MV-4-11 (cell line): ENCODE results near the gene TAOK2.

ENCODE experiments used
- DNase-seq: peaks from one replicate; lab custom pipeline; 2025; lab: John Stamatoyannopoulos, UW

TAOK2 gene

GRCh38 chr16:29963021-29963743, 10.5 kb upstream of the TAOK2 start:
- no peak for DNase-seq

GRCh38 chr16:29968205-29968604, 5.5 kb upstream of the TAOK2 start:
- DNase-seq = no peak

GRCh38 chr16:29971304-29971703, 2.4 kb upstream of the TAOK2 start:
- DNase-seq = no peak

GRCh38 chr16:29972500-29972899, 1.2 kb upstream of the TAOK2 start:
- no peak for DNase-seq

GRCh38 chr16:29972992-29973383, 680 bp upstream of the TAOK2 start:
- no peak for DNase-seq

- DNase-seq = no peak
Observed at GRCh38 chr16:29974291-29975133, 844 bp downstream of the TAOK2 start.

GRCh38 chr16:29975134-29975538, 1.5 kb downstream of the TAOK2 start:
- DNase-seq = no peak

GRCh38 chr16:29975811-29976511, 2.3 kb downstream of the TAOK2 start:
- DNase-seq = no peak

GRCh38 chr16:29977063-29977825, 3.6 kb downstream of the TAOK2 start:
- DNase-seq = no peak

- no peak for DNase-seq
Observed at GRCh38 chr16:29978081-29978480, 4.4 kb downstream of the TAOK2 start.

- no peak for DNase-seq
Observed at GRCh38 chr16:29978564-29979270, 5.0 kb downstream of the TAOK2 start.

- no peak for DNase-seq
Observed at GRCh38 chr16:29982560-29983419, 9.1 kb downstream of the TAOK2 start.

- no peak for DNase-seq
Observed at GRCh38 chr16:29983420-29984136, 9.9 kb downstream of the TAOK2 start.

GRCh38 chr16:29984137-29984763, 10.6 kb downstream of the TAOK2 start:
- DNase-seq = no peak

GRCh38 chr16:29984764-29985147, 11.1 kb downstream of the TAOK2 start:
- DNase-seq = no peak

GRCh38 chr16:29985271-29985811, 11.7 kb downstream of the TAOK2 start:
- DNase-seq = no peak

GRCh38 chr16:29986231-29986630, 12.6 kb downstream of the TAOK2 start:
- no peak for DNase-seq

GRCh38 chr16:29986931-29987330, 13.3 kb downstream of the TAOK2 start:
- no peak for DNase-seq
